HG02588 (cell line): ENCODE measurements around the gene C21orf91.
"Not testable (repeated sequence)": the region's sequence is repeated elsewhere in the genome, so short reads cannot be mapped to it uniquely, and the experiment has no call there.

ENCODE experiments used
- ATAC-seq: cut with Tn5 transposase; IDR thresholded peaks from one replicate; pipeline ENCODE4 v1.9.1; 2021; ENCODE audit warnings: mild to moderate bottlenecking, moderate library complexity; ENCODE audit not compliant: unreplicated experiment

C21orf91 gene

GRCh38 chr21:17779980-17780379 is 39.2 kb downstream of the C21orf91 start:
- ATAC-seq = no peak

DNA sequence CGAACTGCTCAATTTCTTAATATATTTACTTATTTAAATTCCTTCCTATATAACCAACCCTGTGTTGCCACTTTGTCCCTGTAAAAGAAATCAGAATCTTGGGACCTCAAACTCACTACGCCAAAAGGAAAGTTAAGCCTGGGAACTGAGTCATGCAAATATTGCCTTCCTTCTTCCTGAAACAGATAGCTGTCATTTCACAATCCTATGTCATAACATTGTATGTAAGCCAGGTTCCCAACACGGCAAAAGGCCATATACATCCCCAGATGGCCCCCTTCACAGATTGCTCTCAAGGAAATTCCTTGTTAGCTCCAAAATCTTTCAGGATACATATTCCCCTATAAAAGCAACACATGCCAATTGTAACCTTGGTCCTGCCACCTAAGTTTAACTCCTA is 39.7 kb downstream of the C21orf91 start:
- no peak for ATAC-seq

- ATAC-seq = no peak
Measured at GRCh38 chr21:17777072-17777765, 41.9 kb downstream of the C21orf91 start.

DNA sequence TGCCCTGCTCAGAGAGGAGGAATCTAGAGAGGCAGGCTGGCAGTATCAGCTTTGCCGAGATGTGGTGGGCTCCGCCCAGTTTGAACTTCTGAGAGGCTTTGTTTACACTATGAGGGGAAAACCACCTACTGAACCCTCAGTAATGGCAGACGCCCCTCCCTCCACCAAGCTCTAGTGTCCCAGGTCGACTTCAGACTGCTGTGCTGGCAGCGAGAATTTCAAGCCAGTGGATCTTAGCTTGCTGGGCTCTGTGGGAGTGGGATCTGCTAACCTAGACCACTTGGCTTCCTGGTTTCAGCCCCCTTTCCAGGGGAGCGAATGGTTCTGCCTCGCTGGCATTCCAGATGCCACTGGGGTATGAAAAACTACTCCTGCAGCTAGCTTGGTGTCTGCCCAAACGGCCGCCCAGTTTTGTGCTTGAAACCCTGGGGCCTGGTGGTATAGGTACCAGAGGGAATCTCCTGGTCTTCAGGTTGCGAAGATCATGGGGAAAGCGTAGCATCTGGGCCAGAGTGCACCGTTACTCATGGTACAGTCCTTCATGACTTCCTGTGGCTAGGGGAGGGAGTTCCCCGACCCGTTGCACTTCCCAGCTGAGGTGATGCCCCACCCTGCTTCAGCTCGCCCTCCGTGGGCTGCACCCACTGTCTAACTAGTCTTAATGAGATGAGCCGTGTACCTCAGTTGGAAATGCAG is 43.6 kb downstream of the C21orf91 start:
- peak; percentile 74 for ATAC-seq

DNA sequence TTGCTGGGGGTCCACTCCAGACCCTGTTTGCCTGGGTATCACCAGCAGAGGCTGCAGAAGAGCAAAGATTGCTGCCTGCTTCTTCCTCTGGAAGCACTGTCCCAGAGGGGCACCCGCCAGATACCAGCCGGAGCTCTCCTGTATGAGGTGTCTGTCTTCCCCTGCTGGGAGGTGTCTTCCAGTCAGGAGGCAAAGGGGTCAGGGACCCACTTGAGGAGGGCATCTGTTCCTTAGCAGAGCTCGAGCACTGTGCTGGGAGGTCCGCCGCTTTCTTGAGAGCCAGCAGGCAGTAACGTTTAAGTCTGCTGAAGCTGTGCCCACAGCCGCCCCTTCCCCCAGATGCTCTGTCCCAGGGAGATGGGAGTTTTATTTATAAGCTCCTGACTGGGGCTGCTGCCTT is 44.1 kb downstream of the C21orf91 start:
- not testable (repeated sequence) for ATAC-seq

- no peak for ATAC-seq
Measured at GRCh38 chr21:17769447-17769845, 49.7 kb downstream of the C21orf91 start.

GRCh38 chr21:17768840-17769446 is 50.2 kb downstream of the C21orf91 start:
- no peak for ATAC-seq

DNA sequence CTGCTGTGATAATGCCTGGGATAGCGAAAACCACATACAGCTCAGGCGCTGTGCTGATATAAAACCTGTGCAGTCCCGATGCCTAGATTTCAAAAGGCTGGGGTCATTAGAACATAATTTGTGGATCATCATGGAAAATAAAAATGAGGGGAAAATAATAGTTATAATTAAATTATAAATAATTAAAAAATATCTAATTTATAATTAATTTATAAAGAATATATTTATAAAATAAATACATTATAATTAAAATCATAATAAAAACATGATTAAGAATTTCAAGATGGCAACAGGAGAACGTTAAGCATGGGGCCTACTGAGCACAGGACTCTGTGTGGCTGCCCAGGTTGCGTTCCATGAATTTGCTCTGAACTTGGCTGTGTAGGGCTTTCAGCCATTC is 53.9 kb downstream of the C21orf91 start:
- no peak for ATAC-seq

- no peak for ATAC-seq
Measured at GRCh38 chr21:17763288-17764037, 55.7 kb downstream of the C21orf91 start.

GRCh38 chr21:17759511-17760178 is 59.5 kb downstream of the C21orf91 start:
- ATAC-seq = no peak

DNA sequence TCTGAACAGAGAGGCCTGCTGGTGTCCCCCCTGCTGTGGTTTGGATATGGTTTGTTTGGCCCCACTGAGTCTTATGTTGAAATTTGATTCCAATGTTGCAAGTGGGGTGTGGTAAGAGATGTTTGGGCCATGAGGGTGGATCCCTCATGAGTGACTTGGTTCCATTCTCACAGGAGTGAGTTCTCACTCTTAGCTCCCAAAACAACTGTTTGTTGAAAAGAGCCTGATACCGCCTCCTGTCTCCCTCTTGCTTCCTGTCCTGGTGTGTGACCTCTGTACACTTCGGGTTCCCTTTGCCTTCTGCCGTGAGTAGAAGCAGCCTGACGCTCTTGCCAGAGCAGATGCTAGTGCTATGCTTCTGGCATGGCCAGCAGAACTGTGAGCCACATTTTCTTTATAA is 60.5 kb downstream of the C21orf91 start:
- ATAC-seq = no peak

DNA sequence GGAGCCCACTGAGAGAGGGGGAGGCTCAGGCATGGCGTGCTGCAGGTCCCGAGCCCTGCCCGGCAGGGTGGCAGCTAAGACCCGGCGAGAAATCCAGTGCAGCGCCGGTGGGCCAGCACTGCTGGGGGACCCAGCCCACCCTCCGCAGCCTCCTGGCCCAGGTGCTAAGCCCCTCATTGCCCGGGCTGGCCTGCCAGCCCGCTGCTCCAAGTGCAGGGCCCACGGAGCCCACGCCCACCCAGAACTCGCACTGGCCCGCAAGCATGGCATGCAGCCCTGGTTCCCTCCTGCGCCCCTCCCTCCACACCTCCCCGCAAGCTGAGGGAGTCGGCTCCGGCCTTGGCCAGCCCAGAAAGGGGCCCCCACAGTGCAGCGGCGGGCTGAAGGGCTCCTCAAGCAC is 61.5 kb downstream of the C21orf91 start:
- ATAC-seq = no peak

GRCh38 chr21:17753736-17754135 is 65.4 kb downstream of the C21orf91 start:
- ATAC-seq = no peak

DNA sequence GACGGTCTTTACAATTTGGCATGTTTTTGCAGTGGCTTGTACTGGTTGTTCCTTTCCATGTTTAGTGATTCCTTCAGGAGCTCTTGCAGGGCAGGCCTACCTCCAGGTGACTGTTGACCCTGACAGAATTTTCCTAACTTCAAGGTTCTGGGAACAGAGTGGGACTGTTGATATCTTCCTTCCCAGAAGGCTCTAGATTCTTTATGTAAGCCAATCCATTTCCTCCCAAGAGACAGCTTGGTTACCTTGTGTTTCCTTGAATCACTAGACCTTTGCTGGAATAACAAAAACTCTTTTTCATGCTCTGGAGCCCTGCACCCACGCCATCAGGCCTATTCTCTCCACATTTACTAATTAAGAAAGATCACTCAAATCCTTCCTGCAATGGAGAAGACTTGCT is 67.0 kb downstream of the C21orf91 start:
- ATAC-seq = no peak

DNA sequence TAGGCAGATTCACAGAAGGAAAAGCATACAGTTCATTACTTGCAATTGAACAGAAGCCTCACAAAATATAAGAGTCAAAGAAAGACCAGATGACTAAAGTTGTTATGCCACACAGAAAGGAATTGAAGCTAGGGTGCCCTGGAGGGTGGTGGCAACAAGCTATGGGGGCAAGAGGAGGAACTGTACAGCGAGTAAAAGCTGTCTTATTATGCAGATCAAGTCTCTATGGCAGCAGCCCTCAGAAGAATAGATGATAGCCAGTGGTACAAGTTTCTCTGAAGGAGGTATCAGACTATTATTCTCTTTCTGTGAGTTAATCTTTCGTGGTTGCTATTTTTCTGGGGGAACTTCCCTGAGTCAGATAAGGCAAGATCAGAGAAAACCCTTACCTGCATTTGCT is 72.2 kb downstream of the C21orf91 start:
- ATAC-seq = no peak

DNA sequence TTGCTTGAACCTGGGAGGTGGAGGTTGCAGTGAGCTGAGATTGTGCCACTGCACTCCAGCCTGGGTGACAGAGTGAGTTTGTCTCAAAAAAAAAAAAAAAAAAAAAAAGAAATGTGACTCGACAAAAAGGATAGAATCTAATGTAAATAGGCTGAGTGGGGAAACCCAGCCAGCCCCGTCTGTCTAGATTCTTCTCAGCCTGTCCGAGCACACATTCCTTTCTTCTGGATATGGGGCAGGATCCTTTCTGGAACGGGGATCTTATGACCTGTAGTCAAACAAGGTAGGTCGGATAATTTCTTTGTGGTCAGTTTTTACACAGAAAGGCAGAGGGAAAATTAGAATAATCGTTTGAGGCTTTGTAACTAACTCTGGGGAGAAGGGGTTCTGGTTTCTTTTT is 74.1 kb downstream of the C21orf91 start:
- no peak for ATAC-seq

DNA sequence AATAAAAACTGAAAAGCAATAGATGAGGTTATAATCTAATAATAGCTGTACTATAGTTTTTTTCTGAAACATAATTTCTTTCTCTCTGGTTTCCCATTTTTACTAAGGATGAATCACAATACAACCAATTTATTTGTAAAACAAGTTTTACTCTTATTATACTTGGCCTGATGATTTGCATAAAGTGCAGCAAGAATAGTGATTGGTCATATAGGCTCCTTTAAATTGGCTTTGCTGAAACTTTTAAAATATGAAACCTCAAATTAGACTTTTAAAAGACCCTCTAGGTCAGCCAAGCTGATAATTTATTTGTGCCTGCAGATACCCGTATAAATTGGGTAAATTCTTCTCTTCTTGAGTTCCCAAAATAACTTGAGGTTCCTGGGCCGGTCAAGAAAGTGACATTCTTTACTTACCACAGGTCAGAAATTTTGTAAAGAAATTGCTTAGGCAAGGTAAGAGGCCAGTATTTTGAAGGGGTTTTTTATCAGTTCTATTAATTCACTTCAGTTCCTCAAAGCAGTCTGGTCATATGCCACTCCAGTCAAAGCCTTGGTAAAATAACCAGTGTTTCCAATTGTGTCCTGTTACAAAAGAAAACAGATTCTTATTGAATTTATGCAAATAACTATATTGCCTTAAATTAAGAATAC is 76.1 kb downstream of the C21orf91 start:
- no peak for ATAC-seq

- no peak for ATAC-seq
Measured at GRCh38 chr21:17742181-17742580, 77.0 kb downstream of the C21orf91 start.
